Fibroblast of skin of left biceps (primary cell): Measurements from ENCODE around the gene TTC33.
A peak's percentile ranks its signal among the peaks of the same experiment; 100 is the strongest.
"Not testable (repeated sequence)": the region's sequence is repeated elsewhere in the genome, so short reads cannot be mapped to it uniquely, and the experiment has no call there.

Experiments
- DNase-seq, 2 experiments: peaks; one replicate each; pipeline ENCODE4 v3.0.0-alpha.2; 2013; ENCODE audit warnings: low read depth in 2 of 2

TTC33 gene

GRCh38 chr5:40571729-40572128 is 184.0 kb downstream of the TTC33 start:
- no peak for DNase-seq

- no peak for DNase-seq
These were observed 185.2 kb downstream of the TTC33 start for GRCh38 chr5:40570408-40571129.

GRCh38 chr5:40569546-40570270 is 186.1 kb downstream of the TTC33 start:
- DNase-seq = no peak

GRCh38 chr5:40568548-40568947 is 187.2 kb downstream of the TTC33 start:
- no peak for DNase-seq

GRCh38 chr5:40563173-40563572 is 192.6 kb downstream of the TTC33 start:
- DNase-seq = not testable (repeated sequence)

- DNase-seq = no peak
These were observed 195.2 kb downstream of the TTC33 start for GRCh38 chr5:40560474-40561110.

- DNase-seq = no peak
These were observed 196.5 kb downstream of the TTC33 start for GRCh38 chr5:40559306-40559705.

- DNase-seq = no peak
These were observed 198.3 kb downstream of the TTC33 start for GRCh38 chr5:40557501-40557900.

- no peak for DNase-seq
These were observed 198.9 kb downstream of the TTC33 start for GRCh38 chr5:40556811-40557210.

GRCh38 chr5:40555886-40556285 is 199.9 kb downstream of the TTC33 start:
- DNase-seq = no peak

- DNase-seq = no peak
These were observed 200.9 kb downstream of the TTC33 start for GRCh38 chr5:40554813-40555212.

GRCh38 chr5:40554054-40554453 is 201.7 kb downstream of the TTC33 start:
- no peak for DNase-seq

- no peak for DNase-seq
These were observed 202.8 kb downstream of the TTC33 start for GRCh38 chr5:40552981-40553380.

- peak; percentile 85 to 87 for DNase-seq
These were observed 204.0 kb downstream of the TTC33 start for GRCh38 chr5:40551496-40552491.

- DNase-seq = no peak
These were observed 205.3 kb downstream of the TTC33 start for GRCh38 chr5:40550481-40550880.

- no peak for DNase-seq
These were observed 206.1 kb downstream of the TTC33 start for GRCh38 chr5:40549616-40550015.

GRCh38 chr5:40547994-40548575 is 207.7 kb downstream of the TTC33 start:
- no peak for DNase-seq

- no peak for DNase-seq
These were observed 208.2 kb downstream of the TTC33 start for GRCh38 chr5:40547557-40547956.

- DNase-seq = no peak
These were observed 215.5 kb downstream of the TTC33 start for GRCh38 chr5:40540301-40540700.

GRCh38 chr5:40524677-40525076 is 231.1 kb downstream of the TTC33 start:
- DNase-seq = no peak

GRCh38 chr5:40521925-40522324 is 233.8 kb downstream of the TTC33 start:
- DNase-seq = no peak
